Measurements from ENCODE around the gene CROCC2.

DNA sequence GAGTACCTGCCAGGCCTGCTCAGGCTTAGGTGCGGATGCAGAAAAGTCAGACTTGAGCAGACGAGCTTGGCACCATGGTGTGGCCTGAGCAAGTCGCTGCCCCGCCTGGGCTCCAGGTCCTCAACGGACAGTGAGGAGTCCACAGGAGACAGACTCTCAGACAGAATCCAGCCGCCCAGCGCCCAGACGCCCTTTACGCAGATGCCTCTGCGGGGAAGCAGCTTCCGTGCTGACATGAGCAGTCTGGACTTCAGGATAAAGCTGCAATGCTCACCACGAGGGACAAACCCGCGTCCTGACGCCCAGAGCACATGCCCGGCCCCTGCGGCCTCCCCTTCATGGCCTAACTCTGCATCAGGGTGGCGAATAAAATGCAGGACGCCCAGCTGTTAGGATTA is 6.7 kb upstream of the CROCC2 start:
- TF ChIP-seq EZH2phosphoT487 (IDR thresholded peaks at IDR 0.05; ENCODE audit: borderline replicate concordance) (no peak), POLR2AphosphoS5 (IDR thresholded peaks at IDR 0.05; ENCODE audit: low read depth, low read length) (no peak), POLR2A (IDR thresholded peaks at IDR 0.05; ENCODE audit: borderline replicate concordance, extremely low read depth, insufficient read depth, insufficient read length) (no peak), EGR1 (IDR thresholded peaks at IDR 0.05; ENCODE audit: low read depth) (no peak), JUND (IDR thresholded peaks at IDR 0.05) (no peak), YY1 (IDR thresholded peaks at IDR 0.05; ENCODE audit: extremely low read depth, insufficient replicate concordance, low read depth, low read length) (no peak), TCF7L2 (IDR thresholded peaks at IDR 0.05; ENCODE audit: borderline replicate concordance, extremely low read depth, insufficient read depth, insufficient read length) (no peak), CEBPB (IDR thresholded peaks at IDR 0.05; ENCODE audit: low read depth) (no peak), EZH2 (IDR thresholded peaks at IDR 0.05) (no peak), RAD21 (IDR thresholded peaks at IDR 0.05; ENCODE audit: low read depth) (no peak)
- TF ChIP-seq, protein P1, sequence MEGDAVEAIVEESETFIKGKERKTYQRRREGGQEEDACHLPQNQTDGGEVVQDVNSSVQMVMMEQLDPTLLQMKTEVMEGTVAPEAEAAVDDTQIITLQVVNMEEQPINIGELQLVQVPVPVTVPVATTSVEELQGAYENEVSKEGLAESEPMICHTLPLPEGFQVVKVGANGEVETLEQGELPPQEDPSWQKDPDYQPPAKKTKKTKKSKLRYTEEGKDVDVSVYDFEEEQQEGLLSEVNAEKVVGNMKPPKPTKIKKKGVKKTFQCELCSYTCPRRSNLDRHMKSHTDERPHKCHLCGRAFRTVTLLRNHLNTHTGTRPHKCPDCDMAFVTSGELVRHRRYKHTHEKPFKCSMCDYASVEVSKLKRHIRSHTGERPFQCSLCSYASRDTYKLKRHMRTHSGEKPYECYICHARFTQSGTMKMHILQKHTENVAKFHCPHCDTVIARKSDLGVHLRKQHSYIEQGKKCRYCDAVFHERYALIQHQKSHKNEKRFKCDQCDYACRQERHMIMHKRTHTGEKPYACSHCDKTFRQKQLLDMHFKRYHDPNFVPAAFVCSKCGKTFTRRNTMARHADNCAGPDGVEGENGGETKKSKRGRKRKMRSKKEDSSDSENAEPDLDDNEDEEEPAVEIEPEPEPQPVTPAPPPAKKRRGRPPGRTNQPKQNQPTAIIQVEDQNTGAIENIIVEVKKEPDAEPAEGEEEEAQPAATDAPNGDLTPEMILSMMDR (IDR thresholded peaks at IDR 0.05 in 2 of 3, conservative IDR thresholded peaks at IDR 0.05 in 1 of 3; ENCODE audit: borderline replicate concordance in 1 of 3, insufficient read depth in 1 of 3, low read depth in 2 of 3, low read length in 2 of 3), result no peak
